Fibroblast of skin of right biceps (primary cell): ENCODE results near the gene ZBTB44.
"Not testable (repeated sequence)": the region's sequence is repeated elsewhere in the genome, so short reads cannot be mapped to it uniquely, and the experiment has no call there.

Experiments used
- DNase-seq: peaks from one replicate; pipeline ENCODE4 v3.0.0-alpha.2; 2013

ZBTB44 gene

GRCh38 chr11:130246270-130246669 lies 68.4 kb downstream of the ZBTB44 start:
- no peak for DNase-seq

DNA sequence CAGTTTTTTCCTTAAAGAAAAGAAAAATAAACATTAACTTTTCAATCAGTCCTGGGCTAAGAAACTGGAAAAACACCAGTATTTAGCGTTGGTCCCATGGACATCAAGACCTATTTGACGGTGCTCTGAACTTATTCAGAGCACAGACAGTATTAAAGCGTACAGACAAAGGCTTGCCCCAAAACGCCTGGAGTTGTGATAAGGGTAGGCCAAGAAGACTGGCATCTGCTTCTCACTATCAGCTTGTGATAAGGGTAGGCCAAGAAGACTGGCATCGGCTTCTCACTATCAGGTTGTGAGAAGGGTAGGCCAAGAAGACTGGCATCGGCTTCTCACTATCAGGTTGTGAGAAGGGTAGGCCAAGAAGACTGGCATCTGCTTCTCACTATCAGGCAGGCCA lies 69.3 kb downstream of the ZBTB44 start:
- DNase-seq: not testable (repeated sequence)

- no peak for DNase-seq
Measured at GRCh38 chr11:130244848-130245247, 69.9 kb downstream of the ZBTB44 start.

- no peak for DNase-seq
Measured at GRCh38 chr11:130243816-130244215, 70.9 kb downstream of the ZBTB44 start.

DNA sequence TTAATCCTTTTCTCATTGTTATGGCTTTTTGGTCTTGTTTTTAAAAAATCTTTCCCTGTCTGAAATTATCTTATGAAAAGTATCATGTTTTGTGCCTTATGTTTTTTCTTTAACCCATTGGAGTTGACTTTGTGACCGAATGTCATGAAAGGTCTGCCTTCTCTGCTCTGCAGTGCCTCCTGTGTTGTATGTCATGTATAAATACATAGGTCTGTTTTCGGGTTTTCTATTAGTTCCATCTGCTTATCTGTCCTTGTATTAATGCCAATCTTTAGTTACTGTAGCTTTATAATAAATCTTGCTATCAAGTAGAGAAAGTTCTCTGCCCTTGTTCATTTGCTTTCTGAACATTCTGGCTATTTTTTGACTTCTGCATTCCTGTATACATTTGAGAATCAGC lies 73.0 kb downstream of the ZBTB44 start:
- no peak for DNase-seq

DNA sequence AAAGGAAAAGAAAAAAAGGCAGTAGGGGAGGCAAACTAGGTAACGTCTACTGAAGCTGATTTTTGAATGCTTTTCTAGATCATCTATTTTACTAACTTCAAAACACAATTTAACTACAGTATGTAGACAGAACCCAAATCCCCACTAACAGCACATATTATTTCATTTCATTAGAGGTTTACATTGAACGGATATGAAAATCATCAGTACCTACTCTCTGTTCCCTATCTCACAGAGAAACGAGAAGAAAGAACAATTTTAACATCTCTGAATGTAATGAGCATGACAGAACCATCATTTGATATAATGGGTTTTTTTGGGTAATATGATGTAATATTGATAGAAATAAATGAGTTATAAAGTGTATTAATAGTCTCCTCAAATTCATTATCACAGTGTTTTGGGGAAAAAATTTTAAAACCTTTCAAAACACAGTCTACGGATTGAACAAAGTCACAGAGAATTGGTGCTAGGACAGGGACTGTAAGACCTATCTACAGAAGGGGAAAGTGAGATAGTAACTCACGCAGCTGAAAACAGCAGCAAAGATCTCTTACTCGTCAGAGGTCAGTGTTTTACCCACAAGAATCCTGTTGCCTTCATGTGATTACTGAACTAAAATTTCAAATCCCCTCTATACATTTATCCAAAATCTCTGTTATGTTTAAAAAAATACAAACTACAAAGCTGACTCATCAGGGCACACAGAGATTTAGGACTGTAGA lies 77.3 kb downstream of the ZBTB44 start:
- DNase-seq: no peak

DNA sequence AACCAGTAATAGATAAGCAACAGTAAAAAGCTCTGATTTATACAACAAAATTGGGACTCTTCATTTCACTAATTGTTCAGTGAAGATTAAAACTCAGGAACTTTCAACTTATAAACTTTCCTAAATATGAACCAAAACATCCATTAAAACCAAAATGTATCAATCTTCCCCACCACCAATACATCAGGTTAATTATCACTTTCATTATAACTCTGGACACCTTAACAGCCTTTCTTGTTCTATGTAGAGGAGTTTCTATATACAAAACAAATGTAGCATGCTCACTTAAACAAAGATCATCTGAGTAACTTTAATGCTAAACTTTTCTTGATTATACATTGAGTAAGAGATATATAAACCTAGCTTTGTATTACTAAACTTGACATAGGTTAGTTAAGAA lies 80.4 kb downstream of the ZBTB44 start:
- DNase-seq: no peak

GRCh38 chr11:130233888-130234287 lies 80.8 kb downstream of the ZBTB44 start:
- not testable (repeated sequence) for DNase-seq

DNA sequence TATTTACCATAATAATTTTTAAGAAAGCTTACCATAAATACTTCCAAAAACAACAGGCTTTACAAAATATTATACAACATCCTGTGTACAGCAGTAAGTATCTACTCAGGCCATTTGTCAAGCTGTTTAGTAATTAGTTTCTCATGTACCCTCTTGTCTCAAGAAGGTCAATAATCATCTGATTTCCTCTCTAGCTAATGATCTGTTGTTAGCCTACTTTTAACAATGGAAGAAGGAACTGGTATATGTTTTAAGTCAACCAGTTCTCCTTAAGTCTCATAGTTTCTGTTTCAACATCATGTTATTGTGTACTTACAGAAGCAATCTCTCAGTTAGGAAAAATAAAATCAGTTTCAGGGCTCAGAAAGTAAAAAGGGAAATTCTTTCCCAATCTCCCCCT lies 81.2 kb downstream of the ZBTB44 start:
- not testable (repeated sequence) for DNase-seq

GRCh38 chr11:130227373-130227772 lies 87.3 kb downstream of the ZBTB44 start:
- DNase-seq: no peak

DNA sequence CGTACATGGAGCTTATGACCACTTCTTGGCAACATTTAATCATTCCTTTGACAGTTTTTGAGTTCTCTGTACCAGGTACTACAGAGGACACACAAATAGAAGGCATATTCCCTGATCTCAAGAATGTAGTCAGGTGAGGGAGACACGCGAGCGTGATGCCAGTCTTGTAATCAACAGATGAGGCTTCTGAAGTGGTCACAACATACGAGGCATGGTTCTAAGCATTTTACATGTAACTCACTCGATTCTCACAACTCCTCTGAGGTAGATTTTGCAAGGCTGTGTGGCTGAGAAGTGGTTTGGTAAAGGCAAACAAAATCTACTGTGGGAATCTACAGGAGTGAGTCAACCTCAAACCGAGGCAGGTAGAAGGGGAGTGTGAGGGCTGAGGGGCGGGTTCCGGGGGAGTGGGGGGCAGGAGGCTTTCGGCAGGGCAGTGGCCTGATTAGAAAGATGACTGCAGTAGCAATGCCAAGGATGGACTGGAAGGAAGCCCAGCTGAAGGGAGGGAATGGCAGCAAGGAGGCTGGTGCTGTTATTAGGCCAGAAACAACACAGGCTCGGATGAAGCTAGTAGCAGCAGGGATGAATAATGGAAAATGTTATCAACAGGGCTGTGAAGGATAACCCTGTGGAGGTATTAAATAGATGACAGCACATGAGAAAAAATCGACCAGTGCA lies 91.3 kb downstream of the ZBTB44 start:
- no peak for DNase-seq

DNA sequence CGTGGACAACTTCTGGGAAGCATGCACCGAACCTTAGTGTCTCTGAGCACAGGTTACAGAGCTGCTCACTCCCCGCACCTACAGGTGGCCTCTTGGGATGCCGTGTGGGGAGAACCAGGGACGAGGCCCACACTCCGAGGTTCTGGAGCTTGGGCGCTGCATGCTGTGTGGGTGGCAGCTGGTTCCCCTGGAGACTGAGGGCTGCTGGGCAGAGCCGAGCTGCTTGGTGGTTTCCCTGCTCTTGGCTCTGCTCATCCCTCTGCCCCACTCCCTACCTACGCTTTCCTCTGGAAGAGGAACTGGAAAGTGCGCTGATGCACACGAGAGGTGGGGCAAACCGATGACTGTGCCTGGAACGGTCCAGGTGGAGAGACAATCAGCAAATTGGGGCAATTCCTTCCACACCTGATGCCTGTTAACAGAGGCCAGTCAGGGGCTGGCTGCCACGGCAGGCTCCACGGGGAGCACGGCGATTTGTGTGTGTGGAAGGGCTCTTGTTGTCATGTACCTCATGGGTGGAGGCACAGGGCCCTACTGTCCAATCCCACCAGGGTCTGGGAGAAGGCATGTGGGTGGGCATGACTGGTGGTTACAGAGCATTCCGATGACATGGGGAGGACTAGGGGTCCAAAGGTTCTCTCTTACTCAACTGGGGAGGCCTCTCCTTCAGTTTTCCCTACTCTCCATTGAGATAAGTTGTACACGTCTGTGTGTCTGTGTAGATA lies 94.2 kb downstream of the ZBTB44 start:
- DNase-seq: no peak

GRCh38 chr11:130219148-130219547 lies 95.6 kb downstream of the ZBTB44 start:
- DNase-seq: no peak

- DNase-seq: no peak
Measured at GRCh38 chr11:130218501-130219070, 96.1 kb downstream of the ZBTB44 start.

- DNase-seq: no peak
Measured at GRCh38 chr11:130217133-130218031, 97.3 kb downstream of the ZBTB44 start.

DNA sequence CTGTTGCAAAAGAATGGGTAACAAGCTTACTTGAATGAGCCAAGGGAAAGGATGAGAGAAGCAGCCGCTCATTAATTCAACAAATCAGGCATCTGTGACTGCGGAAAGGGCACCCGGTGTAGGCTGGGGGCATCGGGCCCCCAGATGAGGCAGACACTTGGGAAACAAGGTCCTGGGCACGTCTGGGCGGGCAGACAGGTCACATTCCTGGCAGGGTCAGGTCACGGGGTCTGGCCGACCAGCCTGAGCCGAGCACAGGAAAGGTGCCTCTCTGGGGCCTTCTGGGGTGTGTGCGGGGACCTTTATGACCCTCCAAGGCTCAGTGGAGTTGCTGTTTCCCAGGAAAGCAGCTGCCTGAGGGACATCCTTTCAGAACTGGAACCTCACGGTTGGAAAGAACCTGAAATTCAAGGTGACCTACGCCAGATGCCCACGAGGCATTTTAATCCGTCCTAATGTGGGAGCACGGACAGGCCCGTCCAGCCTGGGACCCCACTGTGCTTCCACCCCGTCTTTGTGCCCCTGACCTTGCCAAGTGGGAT lies 98.1 kb downstream of the ZBTB44 start:
- DNase-seq: no peak

DNA sequence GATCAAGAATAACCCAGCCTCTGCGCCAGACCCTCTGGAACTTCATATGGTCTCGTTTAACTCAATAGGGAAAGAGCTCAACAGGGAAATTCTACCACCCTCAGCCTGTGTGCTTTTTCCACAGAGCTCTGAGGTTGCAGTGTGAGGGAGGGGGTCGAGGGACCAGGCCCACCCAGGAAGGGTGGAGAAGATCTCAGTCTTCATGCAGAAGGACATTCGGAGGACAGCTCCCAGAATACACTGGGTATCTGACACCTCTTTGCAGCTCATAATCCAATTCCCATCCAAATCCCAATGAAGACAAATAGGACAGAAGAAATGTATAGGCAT lies 98.5 kb downstream of the ZBTB44 start:
- DNase-seq: no peak

DNA sequence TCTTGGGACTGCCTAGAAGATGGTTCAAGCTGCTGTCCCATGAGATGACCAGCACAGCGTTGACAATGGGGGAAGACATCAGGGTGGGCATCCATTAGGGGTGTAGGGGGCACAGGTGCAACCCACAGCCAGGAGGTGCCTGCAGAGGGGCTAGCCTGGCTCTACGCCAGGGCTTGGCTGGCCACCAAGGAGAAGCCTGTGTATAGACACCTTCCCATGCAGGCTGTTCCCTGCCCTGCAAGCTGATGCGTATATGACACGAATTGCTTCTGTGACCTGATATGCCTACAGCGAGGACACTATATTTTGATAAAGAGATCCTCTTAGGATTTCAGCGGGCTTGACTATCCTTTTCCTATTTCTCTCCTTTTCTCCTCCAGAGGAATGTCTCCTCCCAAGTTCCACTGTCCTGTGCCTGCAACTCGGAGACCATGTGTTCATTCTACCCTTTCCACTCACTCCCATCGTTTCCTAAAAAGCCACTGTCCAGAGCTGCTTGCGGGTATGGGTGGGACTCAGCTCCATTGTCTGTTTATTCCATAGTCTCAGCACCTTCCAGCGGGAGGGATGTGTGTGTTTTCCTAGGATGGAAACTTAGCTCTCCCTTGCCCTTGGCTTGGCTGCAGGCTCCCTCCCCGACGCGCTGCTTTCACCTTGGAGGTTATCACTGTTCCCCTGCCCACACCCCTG lies 99.0 kb downstream of the ZBTB44 start:
- no peak for DNase-seq

DNA sequence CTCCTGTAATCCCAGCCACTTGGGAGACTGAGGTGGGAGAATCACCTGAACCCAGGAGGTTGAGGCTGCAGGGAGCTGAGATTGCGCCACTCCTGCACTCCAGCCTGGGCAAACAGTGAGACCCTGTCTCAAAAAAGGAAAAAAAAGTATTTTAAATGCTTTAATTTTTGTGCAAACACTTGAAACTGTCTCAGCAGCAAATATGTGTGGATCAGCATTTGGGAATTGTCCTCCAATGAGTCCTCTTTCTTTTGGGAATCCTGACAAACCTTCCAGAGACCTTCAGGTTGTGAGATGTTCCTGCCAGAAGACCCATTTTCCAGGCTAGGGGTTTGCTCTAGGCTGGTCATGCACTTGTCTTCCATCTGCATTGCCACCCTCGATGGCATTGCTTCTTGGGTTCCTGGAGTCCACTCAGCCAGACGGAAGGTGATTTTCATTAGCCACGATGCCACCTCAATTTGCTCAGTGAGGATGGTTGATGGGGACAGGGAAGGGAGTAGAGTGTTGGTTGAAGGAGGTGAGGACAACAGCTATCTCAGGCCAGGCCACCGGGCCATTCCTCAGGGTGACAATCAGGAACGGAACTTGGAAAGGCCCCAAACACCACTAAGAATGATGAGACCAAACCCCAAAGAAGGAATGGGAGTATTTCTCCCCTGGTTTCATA lies 99.7 kb downstream of the ZBTB44 start:
- no peak for DNase-seq

DNA sequence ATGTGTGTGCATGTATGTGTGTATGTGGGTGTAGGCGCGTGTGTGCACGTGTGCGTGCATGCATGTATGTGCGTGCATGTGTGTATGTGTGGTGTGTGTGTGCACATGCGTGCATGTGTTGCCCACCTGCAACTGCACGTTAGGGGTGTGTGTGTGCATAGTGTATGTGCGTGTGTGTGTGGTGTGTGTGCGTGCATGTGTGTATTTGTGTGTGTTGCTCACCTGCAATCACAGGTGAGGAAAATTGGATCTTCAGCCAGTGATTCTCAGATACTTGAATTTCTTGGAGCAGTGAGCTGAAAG lies 100.8 kb downstream of the ZBTB44 start:
- DNase-seq: no peak
